GM20431 (cell line): ENCODE results near the gene CHST4.
"Not testable (repeated sequence)": the region's sequence is repeated elsewhere in the genome, so short reads cannot be mapped to it uniquely, and the experiment has no call there.

Experiments
- in situ Hi-C: fragments of 300-500 bp; cut with MseI, MboI; formaldehyde crosslinking; loops from one replicate; pipeline ENCODE4 v1.15.0; 2020; ENCODE audit warnings: low sequenced_read_pairs; ENCODE audit not compliant: unreplicated experiment

The CHST4 gene

GRCh38 chr16:71515026-71515425 lies 11.2 kb upstream of the CHST4 start:
- in situ Hi-C loops = no loop called here

GRCh38 chr16:71520550-71520949 lies 5.7 kb upstream of the CHST4 start:
- in situ Hi-C loops = no loop called here

GRCh38 chr16:71524566-71525553 lies 1.4 kb upstream of the CHST4 start:
- in situ Hi-C loops = no loop called here

GRCh38 chr16:71528257-71528656 lies 2.0 kb downstream of the CHST4 start:
- in situ Hi-C loops = no loop called here

GRCh38 chr16:71528863-71529262 lies 2.6 kb downstream of the CHST4 start:
- in situ Hi-C loops = no loop called here

- in situ Hi-C loops = no loop called here
These were observed 6.1 kb downstream of the CHST4 start for GRCh38 chr16:71532366-71532765.

DNA sequence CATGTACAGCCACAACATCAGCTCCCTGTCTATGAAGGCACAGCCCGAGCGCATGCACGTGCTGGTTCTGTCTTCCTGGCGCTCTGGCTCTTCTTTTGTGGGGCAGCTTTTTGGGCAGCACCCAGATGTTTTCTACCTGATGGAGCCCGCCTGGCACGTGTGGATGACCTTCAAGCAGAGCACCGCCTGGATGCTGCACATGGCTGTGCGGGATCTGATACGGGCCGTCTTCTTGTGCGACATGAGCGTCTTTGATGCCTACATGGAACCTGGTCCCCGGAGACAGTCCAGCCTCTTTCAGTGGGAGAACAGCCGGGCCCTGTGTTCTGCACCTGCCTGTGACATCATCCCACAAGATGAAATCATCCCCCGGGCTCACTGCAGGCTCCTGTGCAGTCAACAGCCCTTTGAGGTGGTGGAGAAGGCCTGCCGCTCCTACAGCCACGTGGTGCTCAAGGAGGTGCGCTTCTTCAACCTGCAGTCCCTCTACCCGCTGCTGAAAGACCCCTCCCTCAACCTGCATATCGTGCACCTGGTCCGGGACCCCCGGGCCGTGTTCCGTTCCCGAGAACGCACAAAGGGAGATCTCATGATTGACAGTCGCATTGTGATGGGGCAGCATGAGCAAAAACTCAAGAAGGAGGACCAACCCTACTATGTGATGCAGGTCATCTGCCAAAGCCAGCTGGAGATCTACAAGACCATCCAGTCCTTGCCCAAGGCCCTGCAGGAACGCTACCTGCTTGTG lies 10.7 kb downstream of the CHST4 start:
- in situ Hi-C loops = no loop called here

- in situ Hi-C loops = no loop called here
These were observed 11.4 kb downstream of the CHST4 start for GRCh38 chr16:71537643-71538042.

- in situ Hi-C loops = no loop called here
These were observed 16.2 kb downstream of the CHST4 start for GRCh38 chr16:71542377-71542776.

DNA sequence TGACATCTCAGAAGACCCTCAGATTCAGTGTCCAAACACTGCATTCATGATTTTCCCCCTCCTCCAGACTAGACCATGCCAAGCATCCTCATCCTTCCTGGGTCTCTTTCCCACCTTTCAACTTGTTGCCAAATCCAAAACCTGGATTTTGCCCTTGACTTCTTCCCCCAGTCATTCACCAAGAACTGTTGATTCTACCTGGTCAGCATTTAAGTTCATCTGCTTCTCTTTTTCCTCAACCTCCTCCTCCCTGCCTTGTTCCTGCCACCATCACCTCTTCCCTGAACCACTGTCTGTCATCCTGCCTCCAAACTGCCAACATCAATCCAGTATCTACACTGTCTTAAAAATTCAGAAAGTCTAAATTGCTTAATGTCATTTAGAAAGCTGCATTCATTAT lies 20.9 kb downstream of the CHST4 start:
- in situ Hi-C loops = no loop called here

GRCh38 chr16:71552698-71553503 lies 26.7 kb downstream of the CHST4 start:
- in situ Hi-C loops = no loop called here

DNA sequence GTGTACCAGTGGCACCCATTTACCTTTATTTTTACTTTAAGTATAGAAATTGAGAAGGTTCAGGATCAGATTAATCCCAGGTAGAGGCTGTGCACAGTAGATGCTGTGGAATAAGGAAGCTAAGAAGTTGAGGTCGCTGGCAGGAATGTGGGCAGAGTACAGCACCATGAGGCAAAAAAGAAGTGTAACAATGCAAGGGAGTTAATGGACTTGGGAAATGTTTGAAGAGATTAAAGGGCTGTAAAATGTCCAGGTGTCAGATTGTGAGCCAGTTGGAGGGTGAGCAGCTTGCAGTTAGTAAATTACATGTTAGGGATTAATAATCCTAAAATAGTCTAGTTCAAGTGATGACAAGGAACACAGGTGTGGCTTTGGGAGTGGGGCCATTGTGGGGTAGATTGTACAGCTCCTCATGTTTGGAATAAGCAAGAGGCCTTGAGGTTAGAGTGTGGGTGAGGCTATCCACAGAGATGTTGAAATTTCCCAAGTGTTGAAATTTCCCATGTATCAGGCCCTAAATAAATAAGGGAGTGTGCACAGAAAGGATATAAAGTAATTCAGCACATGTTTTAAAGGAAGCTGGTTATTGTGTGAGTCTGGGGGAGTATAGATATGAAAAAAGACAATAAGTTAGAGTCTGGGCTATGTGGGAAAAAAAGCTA lies 29.1 kb downstream of the CHST4 start:
- in situ Hi-C loops = no loop called here

- in situ Hi-C loops = no loop called here
These were observed 31.1 kb downstream of the CHST4 start for GRCh38 chr16:71557299-71557698.

GRCh38 chr16:71557954-71558582 lies 31.8 kb downstream of the CHST4 start:
- in situ Hi-C loops = no loop called here

GRCh38 chr16:71559855-71560254 lies 33.6 kb downstream of the CHST4 start:
- in situ Hi-C loops = no loop called here

- in situ Hi-C loops = not testable (repeated sequence)
These were observed 35.7 kb downstream of the CHST4 start for GRCh38 chr16:71561886-71562285.

DNA sequence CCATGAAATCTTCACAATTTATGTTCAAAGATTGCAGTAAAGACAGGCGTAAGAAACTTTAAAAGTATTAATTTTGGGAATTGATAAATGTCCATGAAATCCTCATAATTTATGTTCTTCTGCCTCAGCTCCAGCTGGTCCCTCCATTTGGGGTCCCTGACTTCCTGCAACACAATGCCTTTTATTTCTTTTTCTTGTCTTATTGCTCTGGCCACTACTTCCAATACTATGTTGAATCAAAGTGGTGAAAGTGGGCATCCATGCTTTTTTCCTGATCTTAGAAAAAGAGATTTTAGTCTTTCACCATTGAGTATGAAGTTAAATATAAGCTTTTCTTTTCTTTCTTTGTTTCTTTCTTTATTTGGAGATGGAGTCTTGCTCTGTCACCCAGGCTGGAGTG lies 36.3 kb downstream of the CHST4 start:
- in situ Hi-C loops = no loop called here

- in situ Hi-C loops = no loop called here
These were observed 38.2 kb downstream of the CHST4 start for GRCh38 chr16:71564335-71564967.
